LNCaP clone FGC (cell line): ENCODE data around the gene RMDN3.

Experiments
- DNase-seq: peaks from one replicate; pipeline ENCODE4 v3.0.0-alpha.2; 2011; ENCODE audit warnings: low read depth
- H3K4me3 ChIP-seq: 2 replicates; pipeline ENCODE4 v1.5.1; 2011; ENCODE audit warnings: mild to moderate bottlenecking, low read depth, low read length, control low read depth
- TF ChIP-seq, protein P1 (sequence below): IDR thresholded peaks from 2 replicates; pipeline ENCODE4 v1.5.1; 2012; ENCODE audit warnings: mild to moderate bottlenecking; ENCODE audit not compliant: control insufficient read depth, insufficient read depth; ENCODE audit errors: extremely low read depth

The RMDN3 gene

DNA sequence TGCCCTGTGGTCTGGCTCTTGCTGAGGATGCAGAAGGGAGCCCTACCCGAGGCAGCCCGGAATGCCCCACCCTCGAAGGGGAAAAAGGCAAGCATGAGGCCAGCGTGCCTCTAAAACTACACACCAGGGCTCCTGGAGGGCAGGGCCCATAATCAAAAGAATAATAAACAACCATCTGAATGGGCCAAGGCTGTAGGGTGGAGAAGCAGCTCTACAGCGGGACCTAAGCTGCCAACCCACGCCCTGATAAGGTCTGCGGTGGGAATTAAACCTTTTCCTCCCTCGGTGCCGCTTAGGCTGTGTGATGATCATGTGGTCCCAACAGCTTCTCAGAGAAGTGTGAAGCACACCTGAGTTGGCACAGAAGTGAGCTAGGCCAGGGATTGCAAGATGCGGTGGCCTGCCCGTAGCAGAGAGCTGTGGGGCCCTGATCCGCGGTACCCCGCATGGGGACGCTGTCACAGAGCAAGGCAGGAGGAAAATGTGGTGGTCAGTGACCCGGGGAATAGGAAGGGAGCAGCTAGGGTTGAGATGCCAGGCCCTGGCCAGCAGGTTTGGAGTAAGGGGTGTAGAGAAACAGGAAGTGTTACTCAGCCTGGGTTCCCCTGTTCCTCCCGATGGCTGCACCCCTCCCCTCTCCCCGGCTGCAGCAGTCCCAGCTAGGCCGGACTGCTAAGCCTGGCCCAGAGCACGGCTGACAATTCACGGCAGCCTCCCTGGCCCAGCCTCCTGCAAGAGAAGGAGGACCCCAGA is 13.6 kb upstream of the RMDN3 start:
- no peak overlapping the region for H3K4me3 ChIP-seq
- no peak for DNase-seq
- TF ChIP-seq, protein P1, sequence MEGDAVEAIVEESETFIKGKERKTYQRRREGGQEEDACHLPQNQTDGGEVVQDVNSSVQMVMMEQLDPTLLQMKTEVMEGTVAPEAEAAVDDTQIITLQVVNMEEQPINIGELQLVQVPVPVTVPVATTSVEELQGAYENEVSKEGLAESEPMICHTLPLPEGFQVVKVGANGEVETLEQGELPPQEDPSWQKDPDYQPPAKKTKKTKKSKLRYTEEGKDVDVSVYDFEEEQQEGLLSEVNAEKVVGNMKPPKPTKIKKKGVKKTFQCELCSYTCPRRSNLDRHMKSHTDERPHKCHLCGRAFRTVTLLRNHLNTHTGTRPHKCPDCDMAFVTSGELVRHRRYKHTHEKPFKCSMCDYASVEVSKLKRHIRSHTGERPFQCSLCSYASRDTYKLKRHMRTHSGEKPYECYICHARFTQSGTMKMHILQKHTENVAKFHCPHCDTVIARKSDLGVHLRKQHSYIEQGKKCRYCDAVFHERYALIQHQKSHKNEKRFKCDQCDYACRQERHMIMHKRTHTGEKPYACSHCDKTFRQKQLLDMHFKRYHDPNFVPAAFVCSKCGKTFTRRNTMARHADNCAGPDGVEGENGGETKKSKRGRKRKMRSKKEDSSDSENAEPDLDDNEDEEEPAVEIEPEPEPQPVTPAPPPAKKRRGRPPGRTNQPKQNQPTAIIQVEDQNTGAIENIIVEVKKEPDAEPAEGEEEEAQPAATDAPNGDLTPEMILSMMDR = no peak

DNA sequence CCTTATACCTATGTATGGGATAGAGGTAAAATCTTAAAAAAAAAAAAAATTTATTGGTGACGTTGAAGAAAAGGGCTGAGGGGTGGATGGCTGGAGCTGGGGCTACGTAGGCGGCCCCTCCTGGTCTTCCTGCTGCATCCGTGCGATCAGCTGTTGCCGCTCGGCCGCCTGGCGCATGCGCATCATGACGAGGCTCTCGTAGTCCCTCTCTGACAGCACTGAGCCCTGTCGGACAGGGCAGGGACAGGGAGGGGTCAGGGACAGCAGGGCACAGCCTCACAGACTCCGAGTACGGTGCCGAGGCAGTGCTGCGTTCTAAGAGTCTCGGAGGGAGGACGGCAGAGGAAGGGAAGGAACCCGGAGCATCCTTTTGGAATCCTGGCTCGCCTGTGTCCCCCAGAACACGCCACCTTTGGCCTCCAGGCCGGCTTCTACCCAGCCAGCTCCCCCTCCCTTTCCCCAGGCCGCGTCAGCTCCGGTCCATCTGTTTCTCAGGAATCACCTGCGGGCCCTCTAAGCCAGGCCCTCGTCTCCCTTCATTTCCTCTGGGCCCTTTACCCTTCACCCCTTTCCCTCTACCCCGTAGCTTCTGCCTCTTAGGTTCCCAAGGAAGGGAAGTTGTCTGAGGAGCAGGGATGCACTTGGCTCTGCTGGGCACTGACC is 12.9 kb upstream of the RMDN3 start:
- TF ChIP-seq, protein P1 = no peak
- no peak overlapping the region for H3K4me3 ChIP-seq

DNA sequence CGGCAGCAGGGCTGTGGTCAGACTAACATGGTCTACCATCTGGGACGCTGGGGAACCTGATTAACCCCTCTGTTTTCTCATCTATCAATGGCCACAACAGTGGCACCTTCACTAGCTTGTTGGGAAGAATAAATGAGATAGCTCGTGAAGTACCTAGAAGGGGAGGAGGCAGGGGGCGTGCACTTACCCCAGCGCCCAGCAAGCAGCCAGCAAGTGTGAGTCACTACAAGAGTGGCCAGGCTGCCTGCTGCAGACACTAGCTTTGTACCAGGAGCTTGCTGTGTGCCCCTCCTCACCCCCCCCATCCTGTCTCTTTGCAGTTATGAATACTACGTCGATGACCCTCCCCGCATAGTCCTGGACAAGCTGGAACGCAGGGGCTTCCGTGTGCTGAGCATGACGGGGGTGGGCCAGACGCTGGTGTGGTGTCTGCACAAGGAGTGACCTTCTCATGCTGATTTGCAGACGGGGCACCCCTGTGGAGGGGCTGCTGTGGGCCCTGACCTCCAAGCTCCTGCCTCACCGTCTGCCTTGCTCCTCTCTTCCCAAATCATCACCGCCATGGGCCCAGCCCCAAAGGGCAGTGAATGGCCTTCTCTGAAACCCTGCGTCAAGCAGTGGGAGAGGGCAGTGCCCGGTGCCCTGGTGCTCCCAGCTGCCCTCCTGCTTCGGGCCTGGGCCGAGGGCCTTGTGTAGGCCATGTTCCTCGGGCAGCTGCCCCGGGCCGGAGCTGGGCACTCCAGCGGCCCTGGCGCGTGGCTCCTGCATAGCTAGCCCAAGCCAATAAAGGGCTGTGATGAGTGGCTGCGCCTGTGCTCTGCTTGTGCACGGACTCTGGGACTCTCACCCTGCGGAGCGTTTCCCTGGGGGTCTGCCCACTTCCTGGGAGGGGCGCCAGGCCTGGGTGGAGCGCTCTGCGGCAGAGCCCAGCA is 12.1 kb upstream of the RMDN3 start:
- TF ChIP-seq, protein P1 = no peak
- no peak for DNase-seq

More for the DNA sequence above, 12.9 kb upstream of the RMDN3 start:
- DNase-seq = no peak

DNA sequence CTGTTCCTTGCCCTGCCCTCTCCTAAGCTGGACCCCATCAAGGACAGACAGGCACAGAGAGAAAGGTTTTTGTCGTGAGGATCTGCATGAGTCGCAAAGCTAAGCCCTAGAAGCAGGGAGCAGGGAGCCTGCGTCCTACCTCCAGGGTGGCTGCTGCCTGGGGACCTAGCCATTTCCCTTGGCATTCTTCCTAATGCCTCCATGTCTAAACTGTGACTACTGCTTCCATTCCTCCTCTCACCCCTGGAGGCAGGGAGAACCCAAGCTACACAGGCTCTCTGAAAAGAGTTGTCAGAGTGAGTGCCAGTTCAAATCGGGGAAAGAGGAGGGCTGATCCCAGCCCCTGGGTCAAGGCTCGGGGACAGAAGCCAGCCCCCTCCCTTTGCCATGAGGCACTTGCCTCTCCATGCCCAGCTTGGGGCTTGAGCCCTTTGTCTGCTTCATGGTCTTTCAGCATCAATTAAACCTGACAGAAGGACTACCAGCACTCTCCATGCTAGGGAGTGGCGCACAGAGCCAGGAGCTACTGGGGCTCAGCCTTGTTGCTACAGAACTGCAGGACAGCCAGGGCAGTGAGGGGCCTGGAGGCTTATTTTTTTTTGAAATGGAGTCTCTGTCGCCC is 11.3 kb upstream of the RMDN3 start:
- TF ChIP-seq, protein P1 = no peak
- H3K4me3 ChIP-seq = no peak overlapping the region
- DNase-seq = no peak

More for the DNA sequence above, 12.1 kb upstream of the RMDN3 start:
- H3K4me3 ChIP-seq = no peak overlapping the region

DNA sequence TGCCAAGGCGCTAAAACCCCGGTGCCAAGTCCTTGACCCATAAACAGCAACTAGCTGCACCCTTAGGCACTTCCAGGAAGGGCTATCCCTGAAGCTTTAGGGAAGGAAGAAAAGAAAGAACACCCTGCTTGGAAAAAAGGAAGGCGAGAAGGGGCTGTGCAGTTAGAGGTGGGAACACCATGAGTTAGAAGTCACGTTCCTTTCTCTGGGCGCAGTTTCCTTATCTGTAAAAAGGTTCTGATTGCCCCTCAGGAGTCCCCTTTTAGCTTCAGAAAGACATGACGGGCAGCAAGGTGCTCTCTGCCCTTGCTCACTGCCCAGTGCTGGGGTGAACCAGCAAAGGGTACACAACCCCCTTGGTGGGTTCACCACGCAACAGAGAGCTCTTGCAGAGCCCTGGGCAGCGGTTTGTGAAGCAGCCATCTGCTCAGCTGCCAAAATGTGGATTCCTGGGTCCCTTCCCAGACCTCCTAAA is 9.6 kb upstream of the RMDN3 start:
- H3K4me3 ChIP-seq = peak overlapping the region; percentile 67
- no peak for DNase-seq
- TF ChIP-seq, protein P1 = no peak
